GM19238 (cell line): Measurements from ENCODE around the gene ZFHX3.

ENCODE experiments used
- DNase-seq: peaks from one replicate; pipeline ENCODE4 v3.0.0; 2011; ENCODE audit warnings: low spot score; ENCODE audit not compliant: insufficient read length

Gene ZFHX3

GRCh38 chr16:72956124-72957064 lies 91.5 kb downstream of the ZFHX3 start:
- no peak for DNase-seq

GRCh38 chr16:72952811-72953271 lies 95.1 kb downstream of the ZFHX3 start:
- no peak for DNase-seq

- no peak for DNase-seq
Observed at GRCh38 chr16:72952404-72952803, 95.5 kb downstream of the ZFHX3 start.

- no peak for DNase-seq
Observed at GRCh38 chr16:72951916-72952315, 96.0 kb downstream of the ZFHX3 start.

GRCh38 chr16:72950669-72951068 lies 97.3 kb downstream of the ZFHX3 start:
- DNase-seq: no peak

GRCh38 chr16:72948238-72948829 lies 99.6 kb downstream of the ZFHX3 start:
- no peak for DNase-seq

- DNase-seq: no peak
Observed at GRCh38 chr16:72947379-72948237, 100.3 kb downstream of the ZFHX3 start.

- no peak for DNase-seq
Observed at GRCh38 chr16:72946474-72947194, 101.3 kb downstream of the ZFHX3 start.

GRCh38 chr16:72946063-72946462 lies 101.9 kb downstream of the ZFHX3 start:
- DNase-seq: no peak

- no peak for DNase-seq
Observed at GRCh38 chr16:72945611-72946010, 102.3 kb downstream of the ZFHX3 start.

GRCh38 chr16:72944757-72945485 lies 103.0 kb downstream of the ZFHX3 start:
- DNase-seq: no peak

GRCh38 chr16:72942021-72942420 lies 105.9 kb downstream of the ZFHX3 start:
- DNase-seq: no peak

GRCh38 chr16:72940886-72941285 lies 107.0 kb downstream of the ZFHX3 start:
- DNase-seq: no peak

GRCh38 chr16:72939247-72939646 lies 108.7 kb downstream of the ZFHX3 start:
- no peak for DNase-seq

GRCh38 chr16:72938795-72939164 lies 109.1 kb downstream of the ZFHX3 start:
- no peak for DNase-seq

GRCh38 chr16:72937916-72938794 lies 109.8 kb downstream of the ZFHX3 start:
- DNase-seq: no peak

- DNase-seq: no peak
Observed at GRCh38 chr16:72937360-72937759, 110.6 kb downstream of the ZFHX3 start.

GRCh38 chr16:72936408-72936807 lies 111.5 kb downstream of the ZFHX3 start:
- DNase-seq: no peak

GRCh38 chr16:72935896-72936295 lies 112.0 kb downstream of the ZFHX3 start:
- DNase-seq: no peak
